Chondrocyte (in vitro differentiated cells): ENCODE results near the gene FGF21. TPM values are rescaled to one million over a fixed set of nuclear protein-coding genes. Genes with fewer than 3 reads are reported as not detected.

Experiments
- DNase-seq: peaks from one replicate; pipeline ENCODE4 v3.0.0; 2021; ENCODE audit warnings: mixed read lengths, low spot score
- H3K27ac Mint-ChIP-seq: one replicate; pipeline ENCODE4 v1.8.0; 2021; ENCODE audit warnings: mild to moderate bottlenecking, moderate library complexity, mixed read lengths; ENCODE audit not compliant: unreplicated experiment
- H3K27me3 Mint-ChIP-seq: 2 replicates; pipeline ENCODE4 v1.8.0; 2021; ENCODE audit warnings: low read depth, mixed read lengths
- H3K36me3 Mint-ChIP-seq: 2 replicates; pipeline ENCODE4 v1.8.0; 2021; ENCODE audit warnings: low read depth, mixed read lengths
- H3K4me1 Mint-ChIP-seq: 2 replicates; pipeline ENCODE4 v1.8.0; 2021; ENCODE audit warnings: low read depth, mild to moderate bottlenecking, mixed read lengths
- H3K4me3 Mint-ChIP-seq: one replicate; pipeline ENCODE4 v1.8.0; 2021; ENCODE audit warnings: mild to moderate bottlenecking, moderate library complexity, mixed read lengths; ENCODE audit not compliant: unreplicated experiment
- H3K9me3 Mint-ChIP-seq: 2 replicates; pipeline ENCODE4 v1.8.0; 2021; ENCODE audit warnings: low read depth, mixed read lengths
- total RNA-seq: library from RNA; stranded (reverse); gene quantifications from 3 replicates; pipeline ENCODE4 v1.2.1, GENCODE V29; 2021
- TF ChIP-seq, protein P1 (sequence below): fragments of 200-600 bp; sonication (generic); IDR thresholded peaks from 2 replicates; pipeline ENCODE4 v1.5.0; 2021; ENCODE audit warnings: antibody characterized with exemption, mild to moderate bottlenecking, moderate library complexity

FGF21 gene
- total RNA-seq, 1 donor from 2014 or later: not detected

DNA sequence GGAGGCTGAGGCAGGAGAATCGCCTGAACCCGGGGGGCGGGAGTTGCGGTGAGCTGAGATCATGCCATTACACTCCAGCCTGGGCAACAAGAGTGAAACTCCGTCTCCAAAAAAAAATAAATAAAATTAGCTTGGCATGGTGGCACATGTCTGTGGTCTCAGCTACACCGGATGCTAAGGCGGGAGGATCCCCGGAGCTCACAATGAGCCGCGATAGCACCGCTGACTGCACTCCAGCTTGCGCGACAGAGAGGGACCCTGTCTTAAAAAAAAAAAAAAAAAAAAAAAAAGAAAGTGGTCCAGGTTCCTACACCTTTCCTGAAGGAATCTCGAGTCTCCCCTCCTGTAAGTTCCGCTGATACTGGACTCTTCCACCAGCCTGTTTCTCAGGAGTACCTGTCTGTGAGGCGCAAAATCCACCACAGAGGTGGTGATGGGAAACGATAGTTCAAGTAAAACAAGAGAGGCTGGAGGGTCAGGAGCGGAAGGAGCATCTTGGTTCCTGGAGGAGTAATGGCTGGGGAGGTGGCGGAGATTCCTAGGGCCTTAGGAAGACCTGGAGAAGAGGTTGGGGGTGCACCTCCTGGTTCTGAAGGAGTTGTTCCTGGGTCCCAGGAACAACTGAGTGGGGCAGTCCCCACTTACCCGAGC lies 3.4 kb upstream of the FGF21 start:
- Mint-ChIP-seq H3K36me3 (no peaks in the 10 kb centered on the region), H3K27ac (no peak overlapping the region), H3K9me3 (no peaks in the 10 kb centered on the region), H3K4me3 (peak overlapping the region; percentile 59), H3K4me1 (peaks cover 13% of the 10 kb centered on the region), H3K27me3 (peaks cover 4% of the 10 kb centered on the region)
- TF ChIP-seq, protein P1, sequence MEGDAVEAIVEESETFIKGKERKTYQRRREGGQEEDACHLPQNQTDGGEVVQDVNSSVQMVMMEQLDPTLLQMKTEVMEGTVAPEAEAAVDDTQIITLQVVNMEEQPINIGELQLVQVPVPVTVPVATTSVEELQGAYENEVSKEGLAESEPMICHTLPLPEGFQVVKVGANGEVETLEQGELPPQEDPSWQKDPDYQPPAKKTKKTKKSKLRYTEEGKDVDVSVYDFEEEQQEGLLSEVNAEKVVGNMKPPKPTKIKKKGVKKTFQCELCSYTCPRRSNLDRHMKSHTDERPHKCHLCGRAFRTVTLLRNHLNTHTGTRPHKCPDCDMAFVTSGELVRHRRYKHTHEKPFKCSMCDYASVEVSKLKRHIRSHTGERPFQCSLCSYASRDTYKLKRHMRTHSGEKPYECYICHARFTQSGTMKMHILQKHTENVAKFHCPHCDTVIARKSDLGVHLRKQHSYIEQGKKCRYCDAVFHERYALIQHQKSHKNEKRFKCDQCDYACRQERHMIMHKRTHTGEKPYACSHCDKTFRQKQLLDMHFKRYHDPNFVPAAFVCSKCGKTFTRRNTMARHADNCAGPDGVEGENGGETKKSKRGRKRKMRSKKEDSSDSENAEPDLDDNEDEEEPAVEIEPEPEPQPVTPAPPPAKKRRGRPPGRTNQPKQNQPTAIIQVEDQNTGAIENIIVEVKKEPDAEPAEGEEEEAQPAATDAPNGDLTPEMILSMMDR: no peak
- DNase-seq: no peak

DNA sequence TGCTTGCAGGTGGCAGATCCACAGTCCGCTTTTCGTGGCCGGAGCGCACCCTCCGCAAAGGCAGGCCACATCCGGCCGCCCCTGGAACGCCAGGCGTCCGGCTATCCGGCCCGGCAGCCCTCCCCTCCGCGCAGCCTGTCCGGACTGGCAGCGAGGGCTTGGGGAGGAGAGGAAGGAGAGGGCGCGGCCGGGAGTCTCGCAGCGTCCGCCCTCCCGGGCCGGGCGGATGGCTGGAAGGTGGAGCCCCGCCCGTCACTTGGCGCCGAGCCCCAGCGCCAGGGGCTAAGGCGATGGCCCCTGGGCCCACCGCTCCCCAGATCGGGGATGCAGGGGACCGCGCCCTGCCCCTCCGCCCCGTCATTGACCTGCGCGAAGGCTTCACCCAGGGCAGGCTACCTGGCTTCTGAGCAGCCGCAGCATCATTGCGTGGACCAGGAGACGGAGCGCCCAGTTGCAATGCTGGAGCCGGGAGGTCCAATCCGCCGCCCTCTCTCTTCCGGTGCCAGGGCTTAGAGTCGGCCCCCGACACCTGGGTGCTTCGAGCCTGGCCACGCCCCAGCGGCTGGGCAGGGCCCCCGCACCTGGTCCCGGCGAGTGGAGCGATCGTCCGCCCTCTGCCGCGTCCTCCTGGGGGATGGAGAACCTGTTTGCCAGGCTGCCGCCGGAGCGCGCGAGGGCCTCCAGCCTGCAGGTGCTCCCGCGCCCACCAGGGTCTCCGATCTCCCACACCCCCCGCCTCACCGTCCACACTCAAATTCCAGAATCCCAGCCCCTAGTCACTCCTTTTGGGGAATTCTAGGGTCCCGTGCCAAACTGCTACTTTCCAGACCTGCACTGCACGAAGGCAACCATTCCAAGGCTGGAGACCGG lies 2.6 kb upstream of the FGF21 start, which contains the start of gene FUT1:
TSS of gene FUT1 (minus strand) at position 146 of the 870 bp plus-strand sequence. CDS start 1,360 bp downstream, outside the sequence.
- Mint-ChIP-seq H3K4me1 (peaks cover 11% of the 10 kb centered on the region), H3K36me3 (no peaks in the 10 kb centered on the region), H3K27me3 (peaks cover 4% of the 10 kb centered on the region), H3K27ac (no peak within 1 kb of the TSS), H3K9me3 (no peaks in the 10 kb centered on the region), H3K4me3 (peak within 1 kb of the TSS; percentile 64)
- TF ChIP-seq, protein P1: no peak
- no peak for DNase-seq

DNA sequence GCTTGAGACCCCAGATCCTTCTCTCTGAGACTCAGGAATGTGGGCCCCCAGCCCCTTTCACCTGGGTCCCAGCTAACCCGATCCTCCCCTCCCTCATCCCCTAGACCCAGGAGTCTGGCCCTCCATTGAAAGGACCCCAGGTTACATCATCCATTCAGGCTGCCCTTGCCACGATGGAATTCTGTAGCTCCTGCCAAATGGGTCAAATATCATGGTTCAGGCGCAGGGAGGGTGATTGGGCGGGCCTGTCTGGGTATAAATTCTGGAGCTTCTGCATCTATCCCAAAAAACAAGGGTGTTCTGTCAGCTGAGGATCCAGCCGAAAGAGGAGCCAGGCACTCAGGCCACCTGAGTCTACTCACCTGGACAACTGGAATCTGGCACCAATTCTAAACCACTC lies 463 bp downstream of the FGF21 start:
- peaks cover 9% of the 10 kb centered on the region for H3K27me3 Mint-ChIP-seq
- H3K36me3 Mint-ChIP-seq: no peaks in the 10 kb centered on the region
- peaks cover 11% of the 10 kb centered on the region for H3K4me1 Mint-ChIP-seq
- TF ChIP-seq, protein P1: no peak
- no peak overlapping the region for H3K4me3 Mint-ChIP-seq
- H3K27ac Mint-ChIP-seq: no peak overlapping the region
- no peaks in the 10 kb centered on the region for H3K9me3 Mint-ChIP-seq
- DNase-seq: no peak

DNA sequence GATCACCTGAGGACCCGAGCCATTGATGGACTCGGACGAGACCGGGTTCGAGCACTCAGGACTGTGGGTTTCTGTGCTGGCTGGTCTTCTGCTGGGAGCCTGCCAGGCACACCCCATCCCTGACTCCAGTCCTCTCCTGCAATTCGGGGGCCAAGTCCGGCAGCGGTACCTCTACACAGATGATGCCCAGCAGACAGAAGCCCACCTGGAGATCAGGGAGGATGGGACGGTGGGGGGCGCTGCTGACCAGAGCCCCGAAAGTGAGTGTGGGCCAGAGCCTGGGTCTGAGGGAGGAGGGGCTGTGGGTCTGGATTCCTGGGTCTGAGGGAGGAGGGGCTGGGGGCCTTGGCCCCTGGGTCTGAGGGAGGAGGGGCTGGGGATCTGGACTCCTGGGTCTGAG lies 888 bp downstream of the FGF21 start:
- no peaks in the 10 kb centered on the region for H3K36me3 Mint-ChIP-seq
- no peaks in the 10 kb centered on the region for H3K9me3 Mint-ChIP-seq
- no peak for DNase-seq
- H3K27me3 Mint-ChIP-seq: peaks cover 13% of the 10 kb centered on the region
- H3K27ac Mint-ChIP-seq: no peak overlapping the region
- TF ChIP-seq, protein P1: no peak
- peaks cover 10% of the 10 kb centered on the region for H3K4me1 Mint-ChIP-seq
- no peak overlapping the region for H3K4me3 Mint-ChIP-seq

DNA sequence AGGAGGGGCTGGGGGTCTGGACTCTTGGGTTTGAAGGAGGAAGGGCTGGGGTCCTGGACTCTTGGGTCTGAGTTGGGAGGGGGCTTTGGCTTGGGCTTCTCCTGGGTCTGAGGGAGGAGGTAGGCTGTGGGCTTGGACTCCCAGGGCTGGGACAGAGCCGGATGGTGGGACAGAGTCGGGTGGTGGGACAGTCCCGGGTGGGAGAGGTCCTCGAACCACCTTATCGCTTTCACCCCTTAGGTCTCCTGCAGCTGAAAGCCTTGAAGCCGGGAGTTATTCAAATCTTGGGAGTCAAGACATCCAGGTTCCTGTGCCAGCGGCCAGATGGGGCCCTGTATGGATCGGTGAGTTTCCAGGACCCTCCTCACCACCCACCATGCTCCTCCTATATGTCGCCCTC lies 1.4 kb downstream of the FGF21 start:
- Mint-ChIP-seq H3K27ac (no peak overlapping the region), H3K27me3 (peaks cover 16% of the 10 kb centered on the region), H3K36me3 (no peaks in the 10 kb centered on the region), H3K4me1 (peaks cover 8% of the 10 kb centered on the region), H3K9me3 (no peaks in the 10 kb centered on the region), H3K4me3 (no peak overlapping the region)
- DNase-seq: no peak
- TF ChIP-seq, protein P1: no peak
